Skin of body (tissue), 2 donors: ENCODE data around the gene ATIC. TPM values are rescaled to one million over a fixed set of nuclear protein-coding genes. Genes with fewer than 3 reads are reported as not detected.

Experiments
- DNase-seq: peaks from one replicate; lab custom pipeline; 2025; lab: John Stamatoyannopoulos, UW
- total RNA-seq: library from RNA; depleted of rRNA; stranded (reverse); fragments of >200 nt; gene quantifications from one replicate; pipeline ENCODE4 v1.2.3, GENCODE V29; 2014

Gene ATIC
- total RNA-seq, 1 donor from 2014 or later = 22.9 TPM

GRCh38 chr2:215360596-215360995 is 48.7 kb downstream of the ATIC start:
- DNase-seq = no peak

GRCh38 chr2:215361211-215361875 is 49.5 kb downstream of the ATIC start:
- DNase-seq = no peak

GRCh38 chr2:215361876-215362561 is 50.2 kb downstream of the ATIC start:
- DNase-seq = no peak

GRCh38 chr2:215362562-215362904 is 50.7 kb downstream of the ATIC start:
- no peak for DNase-seq

GRCh38 chr2:215363039-215363438 is 51.2 kb downstream of the ATIC start:
- no peak for DNase-seq

GRCh38 chr2:215363461-215364156 is 51.8 kb downstream of the ATIC start:
- no peak for DNase-seq

- no peak for DNase-seq
These were observed 52.6 kb downstream of the ATIC start for GRCh38 chr2:215364157-215365155.

GRCh38 chr2:215365184-215365658 is 53.4 kb downstream of the ATIC start:
- no peak for DNase-seq

GRCh38 chr2:215366440-215367032 is 54.7 kb downstream of the ATIC start:
- DNase-seq = no peak

GRCh38 chr2:215367662-215368492 is 56.0 kb downstream of the ATIC start:
- DNase-seq = no peak

GRCh38 chr2:215368493-215368809 is 56.6 kb downstream of the ATIC start:
- DNase-seq = no peak

- no peak for DNase-seq
These were observed 57.4 kb downstream of the ATIC start for GRCh38 chr2:215369181-215369760.

- DNase-seq = no peak
These were observed 58.5 kb downstream of the ATIC start for GRCh38 chr2:215370112-215370965.

- DNase-seq = no peak
These were observed 60.3 kb downstream of the ATIC start for GRCh38 chr2:215371915-215372897.

GRCh38 chr2:215372968-215373649 is 61.2 kb downstream of the ATIC start:
- DNase-seq = no peak

GRCh38 chr2:215374002-215374401 is 62.1 kb downstream of the ATIC start:
- no peak for DNase-seq
